HG03442 (cell line): Measurements from ENCODE around the gene RNF213.
"Not testable (repeated sequence)": the region's sequence is repeated elsewhere in the genome, so short reads cannot be mapped to it uniquely, and the experiment has no call there.

ENCODE experiments used
- ATAC-seq: cut with Tn5 transposase; IDR thresholded peaks from one replicate; pipeline ENCODE4 v1.9.1; 2021; ENCODE audit warnings: mild to moderate bottlenecking, moderate library complexity; ENCODE audit not compliant: unreplicated experiment

Gene RNF213

GRCh38 chr17:80316431-80316830, 55.8 kb downstream of the RNF213 start:
- ATAC-seq, result no peak

GRCh38 chr17:80316927-80317705, 56.5 kb downstream of the RNF213 start:
- no peak for ATAC-seq

GRCh38 chr17:80317706-80317980, 57.0 kb downstream of the RNF213 start:
- ATAC-seq, result no peak

GRCh38 chr17:80318166-80318565, 57.5 kb downstream of the RNF213 start:
- ATAC-seq, result no peak

GRCh38 chr17:80319262-80319998, 58.8 kb downstream of the RNF213 start:
- no peak for ATAC-seq

GRCh38 chr17:80319999-80320344, 59.3 kb downstream of the RNF213 start:
- ATAC-seq, result no peak

GRCh38 chr17:80320496-80320895, 59.8 kb downstream of the RNF213 start:
- no peak for ATAC-seq

- no peak for ATAC-seq
These were observed 62.2 kb downstream of the RNF213 start for GRCh38 chr17:80322864-80323263.

GRCh38 chr17:80323982-80324381, 63.3 kb downstream of the RNF213 start:
- no peak for ATAC-seq

GRCh38 chr17:80327518-80327917, 66.9 kb downstream of the RNF213 start:
- ATAC-seq, result no peak

- ATAC-seq, result no peak
These were observed 68.2 kb downstream of the RNF213 start for GRCh38 chr17:80328634-80329380.

GRCh38 chr17:80329421-80329820, 68.8 kb downstream of the RNF213 start:
- not testable (repeated sequence) for ATAC-seq

- ATAC-seq, result no peak
These were observed 69.6 kb downstream of the RNF213 start for GRCh38 chr17:80330276-80330675.

- ATAC-seq, result not testable (repeated sequence)
These were observed 70.3 kb downstream of the RNF213 start for GRCh38 chr17:80330938-80331337.

- ATAC-seq, result no peak
These were observed 71.2 kb downstream of the RNF213 start for GRCh38 chr17:80331820-80332219.

GRCh38 chr17:80337195-80337895, 76.7 kb downstream of the RNF213 start:
- no peak for ATAC-seq

- no peak for ATAC-seq
These were observed 78.5 kb downstream of the RNF213 start for GRCh38 chr17:80339118-80339517.

GRCh38 chr17:80339731-80340456, 79.2 kb downstream of the RNF213 start:
- ATAC-seq, result no peak

- ATAC-seq, result no peak
These were observed 84.7 kb downstream of the RNF213 start for GRCh38 chr17:80345321-80345720.

GRCh38 chr17:80345841-80346497, 85.3 kb downstream of the RNF213 start:
- no peak for ATAC-seq
